H9 (cell line): Measurements from ENCODE around the gene ARHGAP25. TPM values are rescaled to one million over a fixed set of nuclear protein-coding genes. Genes with fewer than 3 reads are reported as not detected.

Experiments
- DNase-seq: peaks from one replicate; pipeline ENCODE4 v3.0.0-alpha.2; 2017
- H2AFZ ChIP-seq: one replicate; pipeline ENCODE4 v1.6.1; 2013; ENCODE audit warnings: mild to moderate bottlenecking, low read length, control low read depth, moderate library complexity
- H2AK5ac ChIP-seq: 2 replicates; pipeline ENCODE4 v1.6.1; 2013; ENCODE audit warnings: low read length, control low read depth, mixed read lengths; ENCODE audit not compliant: insufficient read length
- H2BK120ac ChIP-seq: one replicate; pipeline ENCODE4 v1.6.1; 2013; ENCODE audit warnings: low read depth, mild to moderate bottlenecking, low read length, control low read depth, inconsistent platforms; ENCODE audit not compliant: poor library complexity, severe bottlenecking
- H2BK12ac ChIP-seq: 2 replicates; pipeline ENCODE4 v1.6.1; 2013; ENCODE audit warnings: low read length, control low read depth, mixed read lengths, low read depth; ENCODE audit not compliant: insufficient read length
- H2BK15ac ChIP-seq: 2 replicates; pipeline ENCODE4 v1.6.1; 2013; ENCODE audit warnings: low read depth, low read length, control low read depth
- H2BK20ac ChIP-seq: one replicate; pipeline ENCODE4 v1.6.1; 2013; ENCODE audit warnings: low read depth, mild to moderate bottlenecking, low read length, control low read depth, inconsistent platforms; ENCODE audit not compliant: poor library complexity, severe bottlenecking
- H2BK5ac ChIP-seq: 2 replicates; pipeline ENCODE4 v1.6.1; 2013; ENCODE audit warnings: low read length, control low read depth, mixed read lengths; ENCODE audit not compliant: insufficient read length
- H3K14ac ChIP-seq: 2 replicates; pipeline ENCODE4 v1.6.1; 2013; ENCODE audit warnings: low read length, control low read depth; ENCODE audit not compliant: insufficient read depth
- H3K18ac ChIP-seq: 2 replicates; pipeline ENCODE4 v1.6.1; 2013; ENCODE audit warnings: low read depth, mild to moderate bottlenecking, mixed read lengths, low read length, control low read depth; ENCODE audit not compliant: insufficient read length
- H3K23ac ChIP-seq: 2 replicates; pipeline ENCODE4 v1.6.1; 2013; ENCODE audit warnings: low read length, control low read depth, mixed read lengths, low read depth; ENCODE audit not compliant: insufficient read length
- H3K23me2 ChIP-seq: 2 replicates; pipeline ENCODE4 v1.6.1; 2013; ENCODE audit warnings: low read depth, mild to moderate bottlenecking, mixed read lengths, low read length, control low read depth; ENCODE audit not compliant: insufficient read length, poor library complexity, severe bottlenecking
- H3K27ac ChIP-seq: 2 replicates; pipeline ENCODE4 v1.5.1; 2013; ENCODE audit warnings: low read length, control low read depth, mixed read lengths, low read depth; ENCODE audit not compliant: insufficient read length
- H3K27me3 ChIP-seq: 2 replicates; pipeline ENCODE4 v1.6.1; 2013; ENCODE audit warnings: low read length, control low read depth, inconsistent platforms; ENCODE audit not compliant: insufficient read depth
- H3K4ac ChIP-seq: 2 replicates; pipeline ENCODE4 v1.6.1; 2013; ENCODE audit warnings: low read depth, mild to moderate bottlenecking, control low read depth, inconsistent platforms, low read length, moderate library complexity
- H3K4me1 ChIP-seq: 2 replicates; pipeline ENCODE4 v1.6.1; 2013; ENCODE audit warnings: low read length, control low read depth, inconsistent platforms; ENCODE audit not compliant: insufficient read depth
- H3K4me2 ChIP-seq: 2 replicates; pipeline ENCODE4 v1.6.1; 2013; ENCODE audit warnings: low read length, control low read depth, mixed read lengths; ENCODE audit not compliant: insufficient read length, insufficient read depth
- H3K56ac ChIP-seq: 2 replicates; pipeline ENCODE4 v1.6.1; 2013; ENCODE audit warnings: low read depth, mild to moderate bottlenecking, mixed read lengths, low read length, control low read depth; ENCODE audit not compliant: insufficient read length
- H3K79me1 ChIP-seq: 2 replicates; pipeline ENCODE4 v1.6.1; 2013; ENCODE audit warnings: low read depth, mild to moderate bottlenecking, moderate library complexity, low read length, control low read depth, inconsistent platforms; ENCODE audit not compliant: insufficient read depth, poor library complexity, severe bottlenecking
- H3K79me2 ChIP-seq: 2 replicates; pipeline ENCODE4 v1.6.1; 2013; ENCODE audit warnings: low read length, control low read depth, inconsistent platforms; ENCODE audit not compliant: insufficient read depth
- H3K9ac ChIP-seq: 2 replicates; pipeline ENCODE4 v1.6.1; 2013; ENCODE audit warnings: low read length, control low read depth, mixed read lengths; ENCODE audit not compliant: insufficient read length; ENCODE audit errors: extremely low read depth
- H3K9me3 ChIP-seq: one replicate; pipeline ENCODE4 v1.6.1; 2013; ENCODE audit warnings: low read depth, low read length, inconsistent platforms; ENCODE audit not compliant: control insufficient read depth
- H3T11ph ChIP-seq: one replicate; pipeline ENCODE4 v1.6.1; 2013; ENCODE audit warnings: mild to moderate bottlenecking, low read length, control low read depth, inconsistent platforms
- H4K20me1 ChIP-seq: one replicate; pipeline ENCODE4 v1.6.1; 2013; ENCODE audit not compliant: control insufficient read depth, insufficient read length, insufficient read depth
- H4K5ac ChIP-seq: 2 replicates; pipeline ENCODE4 v1.6.1; 2013; ENCODE audit warnings: low read depth, mild to moderate bottlenecking, mixed read lengths, low read length, control low read depth; ENCODE audit not compliant: insufficient read length
- H4K8ac ChIP-seq: replicated peaks from 2 replicates; pipeline ENCODE4 v1.6.1; 2013; ENCODE audit warnings: low read length, control low read depth, mixed read lengths, low read depth; ENCODE audit not compliant: insufficient read length
- H4K91ac ChIP-seq: 2 replicates; pipeline ENCODE4 v1.6.1; 2013; ENCODE audit warnings: low read depth, mild to moderate bottlenecking, moderate library complexity, mixed read lengths, low read length, control low read depth; ENCODE audit not compliant: insufficient read length
- H3K27ac Mint-ChIP-seq, 3 experiments: 2 replicates in 2 of 3; 3 replicates in 1 of 3; pipeline ENCODE4 v1.8.0; 2020 to 2021; ENCODE audit warnings: mixed read lengths in 3 of 3, mild to moderate bottlenecking in 1 of 3, moderate library complexity in 1 of 3
- H3K27me3 Mint-ChIP-seq: 2 replicates; pipeline ENCODE4 v1.8.0; 2021; ENCODE audit warnings: low read depth, mild to moderate bottlenecking, moderate library complexity, mixed read lengths
- H3K36me3 Mint-ChIP-seq, 3 experiments: 2 replicates in 2 of 3; 3 replicates in 1 of 3; pipeline ENCODE4 v1.8.0; 2020 to 2021; ENCODE audit warnings: low read depth in 3 of 3, mixed read lengths in 3 of 3; ENCODE audit not compliant: insufficient read depth in 1 of 3
- H3K4me1 Mint-ChIP-seq, 2 experiments: 2 replicates each; pipeline ENCODE4 v1.8.0; 2020; ENCODE audit warnings: mixed read lengths in 2 of 2
- H3K4me3 Mint-ChIP-seq, 2 experiments: 2 replicates in 1 of 2; 3 replicates in 1 of 2; pipeline ENCODE4 v1.8.0; 2020 to 2021; ENCODE audit warnings: mild to moderate bottlenecking in 2 of 2, mixed read lengths in 2 of 2, moderate library complexity in 1 of 2
- H3K9me3 Mint-ChIP-seq, 2 experiments: 2 replicates in 1 of 2; 3 replicates in 1 of 2; pipeline ENCODE4 v1.8.0; 2020; ENCODE audit warnings: mild to moderate bottlenecking in 2 of 2, mixed read lengths in 2 of 2, moderate library complexity in 1 of 2
- WGBS: extraction: QIAGEN DNeasy Blood & Tissue Kit; methylation state at CpG from one replicate; pipeline ENCODE4 v1.1.7; 2013; ENCODE audit warnings: missing lambda C conversion rate, low lambda C conversion rate, mixed read lengths; ENCODE audit not compliant: insufficient read length; ENCODE audit errors: extremely low coverage; 5-methylcytosine and 5-hydroxymethylcytosine counted together
- total RNA-seq: library from RNA; stranded (reverse); gene quantifications from 2 replicates; pipeline ENCODE4 v1.2.1, GENCODE V29; 2021
- TF ChIP-seq, protein P1 (sequence below): fragments of 200-600 bp; sonication (generic); conservative IDR thresholded peaks from 3 replicates; pipeline ENCODE4 v1.8.0; 2021; ENCODE audit warnings: antibody characterized with exemption, mild to moderate bottlenecking

ARHGAP25 gene
- total RNA-seq, 1 experiment from 2014 or later, result 1.3 TPM

DNA sequence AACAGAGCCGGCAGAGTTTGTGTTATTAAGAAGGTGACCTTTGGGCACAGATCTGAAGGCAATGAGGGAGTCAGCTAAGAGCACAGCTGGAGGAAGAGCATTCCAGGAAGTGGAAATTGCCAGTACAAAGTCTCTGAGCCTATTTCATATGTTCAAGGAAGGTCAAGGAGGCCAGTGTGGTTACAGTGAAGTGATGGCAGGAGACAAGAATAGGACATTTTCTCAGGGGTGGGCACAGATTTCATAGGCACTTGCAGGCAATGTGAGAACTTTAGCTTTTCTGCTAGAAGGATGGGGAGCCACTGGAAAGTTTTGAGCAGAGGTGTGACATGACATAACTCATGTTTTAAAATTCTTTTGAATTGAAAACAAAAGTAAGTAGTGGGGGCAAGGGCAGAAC, 50.3 kb downstream of the ARHGAP25 start:
- Histone ChIP-seq H2BK5ac (no peak overlapping the region), H3K4me1 (no peaks in the 10 kb centered on the region), H2BK15ac (no peak overlapping the region), H3K27me3 (no peaks in the 10 kb centered on the region), H2BK20ac (no peak overlapping the region), H3K79me2 (no peaks in the 10 kb centered on the region), H4K91ac (no peak overlapping the region), H3K9ac (no peak overlapping the region), H4K8ac (no peak overlapping the region), H3K23me2 (no peaks in the 10 kb centered on the region), H3T11ph (no peak overlapping the region), H2BK12ac (no peak overlapping the region), H3K9me3 (no peaks in the 10 kb centered on the region), H2AK5ac (no peak overlapping the region), H3K18ac (no peak overlapping the region), H3K4ac (no peak overlapping the region), H2BK120ac (no peak overlapping the region), H3K23ac (no peak overlapping the region), H3K4me2 (no peak overlapping the region), H2AFZ (no peak overlapping the region), H4K5ac (no peak overlapping the region), H3K79me1 (no peaks in the 10 kb centered on the region), H3K56ac (no peak overlapping the region), H3K27ac (no peak overlapping the region), H3K14ac (no peak overlapping the region), H4K20me1 (no peaks in the 10 kb centered on the region)
- Mint-ChIP-seq H3K36me3 (no peaks in the 10 kb centered on the region), H3K9me3 (no peaks in the 10 kb centered on the region), H3K27ac (no peak overlapping the region), H3K27me3 (no peaks in the 10 kb centered on the region; the same call in 1 of the 2 replicates), H3K4me1 (no peaks in the 10 kb centered on the region), H3K4me3 (no peak overlapping the region)
- TF ChIP-seq, protein P1, sequence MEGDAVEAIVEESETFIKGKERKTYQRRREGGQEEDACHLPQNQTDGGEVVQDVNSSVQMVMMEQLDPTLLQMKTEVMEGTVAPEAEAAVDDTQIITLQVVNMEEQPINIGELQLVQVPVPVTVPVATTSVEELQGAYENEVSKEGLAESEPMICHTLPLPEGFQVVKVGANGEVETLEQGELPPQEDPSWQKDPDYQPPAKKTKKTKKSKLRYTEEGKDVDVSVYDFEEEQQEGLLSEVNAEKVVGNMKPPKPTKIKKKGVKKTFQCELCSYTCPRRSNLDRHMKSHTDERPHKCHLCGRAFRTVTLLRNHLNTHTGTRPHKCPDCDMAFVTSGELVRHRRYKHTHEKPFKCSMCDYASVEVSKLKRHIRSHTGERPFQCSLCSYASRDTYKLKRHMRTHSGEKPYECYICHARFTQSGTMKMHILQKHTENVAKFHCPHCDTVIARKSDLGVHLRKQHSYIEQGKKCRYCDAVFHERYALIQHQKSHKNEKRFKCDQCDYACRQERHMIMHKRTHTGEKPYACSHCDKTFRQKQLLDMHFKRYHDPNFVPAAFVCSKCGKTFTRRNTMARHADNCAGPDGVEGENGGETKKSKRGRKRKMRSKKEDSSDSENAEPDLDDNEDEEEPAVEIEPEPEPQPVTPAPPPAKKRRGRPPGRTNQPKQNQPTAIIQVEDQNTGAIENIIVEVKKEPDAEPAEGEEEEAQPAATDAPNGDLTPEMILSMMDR, result no peak
- WGBS, result no CpG with 5 or more reads among the region's 1 CpG
- no peak for DNase-seq
